ENCODE results near the gene FARS2. TPM values are rescaled to one million over a fixed set of nuclear protein-coding genes. Genes with fewer than 3 reads are reported as not detected.

Gene FARS2
- polyA plus RNA-seq, 1 donor (not counting 4 experiments of a cell fraction or from before 2014, with no cell fraction given) = 21.3 TPM

DNA sequence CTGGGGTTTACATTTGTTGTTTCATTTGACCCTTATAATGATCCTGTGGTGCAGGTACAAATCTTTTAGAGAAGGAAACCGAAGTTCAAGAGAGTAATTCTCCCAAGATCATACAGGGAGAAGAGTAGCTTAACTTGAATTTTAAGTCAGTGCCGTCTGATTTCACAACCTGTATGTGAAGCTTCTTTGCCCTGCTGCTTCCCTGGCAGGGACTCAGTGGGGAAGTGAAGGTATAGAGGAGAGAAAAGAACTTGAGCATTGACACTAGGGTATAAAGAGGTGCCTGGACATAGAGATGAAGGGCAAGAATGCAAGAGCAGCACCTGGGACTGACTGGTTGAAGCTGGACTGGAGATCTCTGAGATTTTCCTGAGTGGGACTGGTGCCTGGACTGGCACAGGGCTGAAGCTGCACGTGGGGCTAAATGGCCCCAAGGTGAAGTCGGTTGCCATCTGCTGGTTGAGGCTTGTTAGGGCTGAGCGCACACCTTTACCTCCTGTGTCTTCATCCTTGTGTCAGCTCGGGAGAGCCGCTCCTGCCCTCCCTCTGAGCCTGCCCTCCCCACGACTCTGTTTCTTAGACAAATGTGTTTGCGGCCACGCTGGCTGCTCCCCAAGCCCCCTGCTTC, 41.8 kb downstream of the FARS2 start:
- H3K9ac ChIP-seq (ENCODE audit: control insufficient read depth, extremely low read depth, insufficient read depth, low read length) = no peak overlapping the region
- dilution Hi-C loops (cut with MboI; ENCODE audit: extremely low pct_ligation_motif_present, low sequenced_read_pairs) = no loop called here
- FAIRE-seq = peak; percentile 78

GRCh38 chr6:5303682-5304081, 42.4 kb downstream of the FARS2 start:
- Histone ChIP-seq H4K20me1 (ENCODE audit: control insufficient read depth, extremely low read depth, insufficient read depth, low read length) (peaks cover 3% of the 10 kb centered on the region), H3K36me3 (ENCODE audit: control insufficient read depth in 2 of 2, extremely low read depth in 1 of 2, insufficient read depth in 2 of 2, low read length in 2 of 2) (no peaks in the 10 kb centered on the region), H3K9me1 (ENCODE audit: control insufficient read depth, extremely low read depth, insufficient read depth, low read length) (no peaks in the 10 kb centered on the region), H2AFZ (ENCODE audit: control insufficient read depth, low read length) (peak overlapping the region; percentile 19), H3K27me3 (ENCODE audit: control insufficient read depth, extremely low read depth, insufficient read depth, low read length) (no peaks in the 10 kb centered on the region), H3K4me1 (ENCODE audit: control insufficient read depth, extremely low read depth, insufficient read depth, low read length) (peaks cover 16% of the 10 kb centered on the region), H3K79me2 (ENCODE audit: control insufficient read depth, insufficient read depth, low read length) (peaks cover 8% of the 10 kb centered on the region), H3K4me2 (ENCODE audit: control insufficient read depth, extremely low read depth, insufficient read depth, low read depth, low read length) (peak overlapping the region; percentile 23), H3K4me3 (ENCODE audit: control insufficient read depth in 2 of 3, extremely low read depth in 1 of 3, insufficient read depth in 2 of 3, low read depth in 1 of 3, low read length in 3 of 3) (no peak overlapping the region), H3K9ac (ENCODE audit: control insufficient read depth, extremely low read depth, insufficient read depth, low read length) (no peak overlapping the region), H3K27ac (ENCODE audit: control insufficient read depth, insufficient read depth, low read length) (no peak overlapping the region), H3K9me3 (ENCODE audit: control insufficient read depth, low read depth, low read length) (no peaks in the 10 kb centered on the region)
- TF ChIP-seq EZH2 (IDR thresholded peaks at IDR 0.05; ENCODE audit: low read length) = no peak
- TF ChIP-seq, protein P1, sequence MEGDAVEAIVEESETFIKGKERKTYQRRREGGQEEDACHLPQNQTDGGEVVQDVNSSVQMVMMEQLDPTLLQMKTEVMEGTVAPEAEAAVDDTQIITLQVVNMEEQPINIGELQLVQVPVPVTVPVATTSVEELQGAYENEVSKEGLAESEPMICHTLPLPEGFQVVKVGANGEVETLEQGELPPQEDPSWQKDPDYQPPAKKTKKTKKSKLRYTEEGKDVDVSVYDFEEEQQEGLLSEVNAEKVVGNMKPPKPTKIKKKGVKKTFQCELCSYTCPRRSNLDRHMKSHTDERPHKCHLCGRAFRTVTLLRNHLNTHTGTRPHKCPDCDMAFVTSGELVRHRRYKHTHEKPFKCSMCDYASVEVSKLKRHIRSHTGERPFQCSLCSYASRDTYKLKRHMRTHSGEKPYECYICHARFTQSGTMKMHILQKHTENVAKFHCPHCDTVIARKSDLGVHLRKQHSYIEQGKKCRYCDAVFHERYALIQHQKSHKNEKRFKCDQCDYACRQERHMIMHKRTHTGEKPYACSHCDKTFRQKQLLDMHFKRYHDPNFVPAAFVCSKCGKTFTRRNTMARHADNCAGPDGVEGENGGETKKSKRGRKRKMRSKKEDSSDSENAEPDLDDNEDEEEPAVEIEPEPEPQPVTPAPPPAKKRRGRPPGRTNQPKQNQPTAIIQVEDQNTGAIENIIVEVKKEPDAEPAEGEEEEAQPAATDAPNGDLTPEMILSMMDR (optimal IDR thresholded peaks at IDR 0.05 in 1 of 3, IDR thresholded peaks at IDR 0.05 in 1 of 3, conservative IDR thresholded peaks at IDR 0.05 in 1 of 3; ENCODE audit: extremely low read depth in 1 of 3, insufficient read depth in 2 of 3, low read length in 3 of 3) = no peak
- no peak for DNase-seq (ENCODE audit: low read depth, low spot score)
- dilution Hi-C loops (cut with MboI; ENCODE audit: extremely low pct_ligation_motif_present, low sequenced_read_pairs) = no loop called here
- FAIRE-seq = no peak

More for the DNA sequence above, 41.8 kb downstream of the FARS2 start:
- H3K4me1 ChIP-seq (ENCODE audit: control insufficient read depth, extremely low read depth, insufficient read depth, low read length) = peaks cover 13% of the 10 kb centered on the region
- H3K36me3 ChIP-seq (ENCODE audit: control insufficient read depth in 2 of 2, extremely low read depth in 1 of 2, insufficient read depth in 2 of 2, low read length in 2 of 2) = no peaks in the 10 kb centered on the region
- peak overlapping the region; percentile 19 for H2AFZ ChIP-seq (ENCODE audit: control insufficient read depth, low read length)
- H3K9me1 ChIP-seq (ENCODE audit: control insufficient read depth, extremely low read depth, insufficient read depth, low read length) = no peaks in the 10 kb centered on the region
- no peak for TF ChIP-seq EZH2 (IDR thresholded peaks at IDR 0.05; ENCODE audit: low read length)
- TF ChIP-seq, protein P1 (optimal IDR thresholded peaks at IDR 0.05 in 1 of 3, IDR thresholded peaks at IDR 0.05 in 1 of 3, conservative IDR thresholded peaks at IDR 0.05 in 1 of 3; ENCODE audit: extremely low read depth in 1 of 3, insufficient read depth in 2 of 3, low read length in 3 of 3) = peak; percentile 93 to 98 (median 97)
- no peak overlapping the region for H3K27ac ChIP-seq (ENCODE audit: control insufficient read depth, insufficient read depth, low read length)
- H3K9me3 ChIP-seq (ENCODE audit: control insufficient read depth, low read depth, low read length) = no peaks in the 10 kb centered on the region
- peak overlapping the region; percentile 23 for H3K4me2 ChIP-seq (ENCODE audit: control insufficient read depth, extremely low read depth, insufficient read depth, low read depth, low read length)
- no peaks in the 10 kb centered on the region for H3K27me3 ChIP-seq (ENCODE audit: control insufficient read depth, extremely low read depth, insufficient read depth, low read length)
- peak; percentile 13 for DNase-seq (ENCODE audit: low read depth, low spot score)
- H3K4me3 ChIP-seq (ENCODE audit: control insufficient read depth in 2 of 3, extremely low read depth in 1 of 3, insufficient read depth in 2 of 3, low read depth in 1 of 3, low read length in 3 of 3) = no peak overlapping the region
- H3K79me2 ChIP-seq (ENCODE audit: control insufficient read depth, insufficient read depth, low read length) = peaks cover 8% of the 10 kb centered on the region
- no peaks in the 10 kb centered on the region for H4K20me1 ChIP-seq (ENCODE audit: control insufficient read depth, extremely low read depth, insufficient read depth, low read length)
